IPS-15b (cell line): Measurements from ENCODE around the gene AOC2.
"Not testable (repeated sequence)": the region's sequence is repeated elsewhere in the genome, so short reads cannot be mapped to it uniquely, and the experiment has no call there.

ENCODE experiments used
- H3K27me3 ChIP-seq: one replicate; pipeline ENCODE4 v1.6.1; 2013; ENCODE audit warnings: low read length; ENCODE audit not compliant: control insufficient read depth, insufficient read depth
- H3K36me3 ChIP-seq: one replicate; pipeline ENCODE4 v1.6.1; 2013; ENCODE audit warnings: low read length; ENCODE audit not compliant: control insufficient read depth, insufficient read depth
- H3K4me1 ChIP-seq: one replicate; pipeline ENCODE4 v1.6.1; 2013; ENCODE audit warnings: mild to moderate bottlenecking, low read length; ENCODE audit not compliant: control insufficient read depth, insufficient read depth
- H3K4me3 ChIP-seq: one replicate; pipeline ENCODE4 v1.5.1; 2013; ENCODE audit warnings: low read depth, low read length
- H3K9ac ChIP-seq: one replicate; pipeline ENCODE4 v1.6.1; 2013; ENCODE audit warnings: low read depth, mild to moderate bottlenecking, low read length
- H3K9me3 ChIP-seq: one replicate; pipeline ENCODE4 v1.6.1; 2013; ENCODE audit warnings: mild to moderate bottlenecking, low read length; ENCODE audit not compliant: control insufficient read depth, insufficient read depth

Gene AOC2

GRCh38 chr17:42878924-42879595 is 34.7 kb downstream of the AOC2 start:
- Histone ChIP-seq H3K36me3 (no peaks in the 10 kb centered on the region), H3K27me3 (peaks cover 3% of the 10 kb centered on the region), H3K4me3 (no peak overlapping the region), H3K9ac (no peak overlapping the region), H3K9me3 (no peaks in the 10 kb centered on the region), H3K4me1 (no peaks in the 10 kb centered on the region)

GRCh38 chr17:42879596-42879985 is 35.2 kb downstream of the AOC2 start:
- Histone ChIP-seq H3K4me3 (no peak overlapping the region), H3K9ac (no peak overlapping the region), H3K36me3 (no peaks in the 10 kb centered on the region), H3K4me1 (no peaks in the 10 kb centered on the region), H3K27me3 (peaks cover 3% of the 10 kb centered on the region), H3K9me3 (no peaks in the 10 kb centered on the region)

- Histone ChIP-seq H3K9me3 (no peaks in the 10 kb centered on the region), H3K9ac (no peak overlapping the region), H3K4me3 (no peak overlapping the region), H3K36me3 (no peaks in the 10 kb centered on the region), H3K4me1 (no peaks in the 10 kb centered on the region), H3K27me3 (peaks cover 3% of the 10 kb centered on the region)
Observed at GRCh38 chr17:42880776-42881310, 36.5 kb downstream of the AOC2 start.

- not testable (repeated sequence) for H3K9me3 ChIP-seq, H3K36me3 ChIP-seq, H3K4me1 ChIP-seq, H3K27me3 ChIP-seq, H3K4me3 ChIP-seq, H3K9ac ChIP-seq
Observed at GRCh38 chr17:42881706-42882105, 37.3 kb downstream of the AOC2 start.

GRCh38 chr17:42882166-42882565 is 37.8 kb downstream of the AOC2 start:
- Histone ChIP-seq H3K9ac (no peak overlapping the region), H3K9me3 (no peaks in the 10 kb centered on the region), H3K4me3 (no peak overlapping the region), H3K27me3 (peaks cover 1% of the 10 kb centered on the region), H3K36me3 (no peaks in the 10 kb centered on the region), H3K4me1 (no peaks in the 10 kb centered on the region)

- H3K9me3 ChIP-seq, result no peaks in the 10 kb centered on the region
- no peaks in the 10 kb centered on the region for H3K27me3 ChIP-seq
- no peak overlapping the region for H3K4me3 ChIP-seq
- no peak overlapping the region for H3K9ac ChIP-seq
- H3K4me1 ChIP-seq, result no peaks in the 10 kb centered on the region
- H3K36me3 ChIP-seq, result no peaks in the 10 kb centered on the region
Observed at GRCh38 chr17:42883802-42884558, 39.6 kb downstream of the AOC2 start.

- not testable (repeated sequence) for H3K4me3 ChIP-seq, H3K9me3 ChIP-seq, H3K4me1 ChIP-seq, H3K27me3 ChIP-seq, H3K9ac ChIP-seq, H3K36me3 ChIP-seq
Observed at GRCh38 chr17:42885806-42886205, 41.4 kb downstream of the AOC2 start.

GRCh38 chr17:42886283-42887176 is 42.1 kb downstream of the AOC2 start:
- Histone ChIP-seq H3K4me1 (peaks cover 4% of the 10 kb centered on the region), H3K4me3 (no peak overlapping the region), H3K27me3 (no peaks in the 10 kb centered on the region), H3K9me3 (no peaks in the 10 kb centered on the region), H3K36me3 (no peaks in the 10 kb centered on the region), H3K9ac (no peak overlapping the region)

- H3K4me3 ChIP-seq, result no peak overlapping the region
- H3K9me3 ChIP-seq, result no peaks in the 10 kb centered on the region
- peaks cover 7% of the 10 kb centered on the region for H3K4me1 ChIP-seq
- no peaks in the 10 kb centered on the region for H3K36me3 ChIP-seq
- no peak overlapping the region for H3K9ac ChIP-seq
- H3K27me3 ChIP-seq, result no peaks in the 10 kb centered on the region
Observed at GRCh38 chr17:42889809-42890208, 45.4 kb downstream of the AOC2 start.

- no peaks in the 10 kb centered on the region for H3K36me3 ChIP-seq
- H3K4me1 ChIP-seq, result peaks cover 7% of the 10 kb centered on the region
- H3K9me3 ChIP-seq, result no peaks in the 10 kb centered on the region
- H3K4me3 ChIP-seq, result no peak overlapping the region
- no peaks in the 10 kb centered on the region for H3K27me3 ChIP-seq
- peak overlapping the region; percentile 9 for H3K9ac ChIP-seq
Observed at GRCh38 chr17:42891539-42892152, 47.3 kb downstream of the AOC2 start.

GRCh38 chr17:42893359-42893758 is 49.0 kb downstream of the AOC2 start:
- Histone ChIP-seq H3K36me3 (no peaks in the 10 kb centered on the region), H3K4me1 (peaks cover 7% of the 10 kb centered on the region), H3K4me3 (no peak overlapping the region), H3K27me3 (no peaks in the 10 kb centered on the region), H3K9me3 (no peaks in the 10 kb centered on the region), H3K9ac (peak overlapping the region; percentile 9)
